Choroid plexus epithelial cell (primary cell): ENCODE results near the gene GPR141.

Experiments
- DNase-seq: peaks from one replicate; pipeline ENCODE4 v3.0.0-alpha.2; 2010; ENCODE audit warnings: low read depth
- H3K4me3 ChIP-seq: 2 replicates; pipeline ENCODE4 v1.5.1; 2011; ENCODE audit warnings: low read depth, mild to moderate bottlenecking, control low read depth, low read length, moderate library complexity
- TF ChIP-seq, protein P1 (sequence below): conservative IDR thresholded peaks from 2 replicates; pipeline ENCODE4 v1.5.1; 2011; ENCODE audit warnings: low read depth, mild to moderate bottlenecking, control low read depth, inconsistent platforms, low read length, moderate library complexity

Gene GPR141

DNA sequence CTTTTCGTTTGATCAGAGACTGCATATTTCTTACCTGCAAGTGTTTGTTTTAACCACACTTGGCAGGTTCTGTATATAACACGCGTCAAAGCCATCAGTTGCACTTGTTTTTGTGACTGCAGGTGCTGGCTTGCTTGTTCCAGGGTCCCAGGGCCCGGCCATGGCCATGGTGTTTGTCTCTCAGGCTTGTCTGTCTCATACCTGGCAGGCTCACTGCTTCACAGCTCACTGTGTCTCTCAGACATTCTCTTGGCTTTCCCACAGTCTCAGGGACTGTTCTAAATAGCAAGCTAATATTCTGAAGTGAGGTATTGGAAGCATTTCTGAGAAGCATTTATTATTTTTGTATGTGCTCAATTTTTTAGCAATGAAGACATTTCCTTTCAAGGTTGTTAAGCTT lies 46.9 kb downstream of the GPR141 start:
- TF ChIP-seq, protein P1, sequence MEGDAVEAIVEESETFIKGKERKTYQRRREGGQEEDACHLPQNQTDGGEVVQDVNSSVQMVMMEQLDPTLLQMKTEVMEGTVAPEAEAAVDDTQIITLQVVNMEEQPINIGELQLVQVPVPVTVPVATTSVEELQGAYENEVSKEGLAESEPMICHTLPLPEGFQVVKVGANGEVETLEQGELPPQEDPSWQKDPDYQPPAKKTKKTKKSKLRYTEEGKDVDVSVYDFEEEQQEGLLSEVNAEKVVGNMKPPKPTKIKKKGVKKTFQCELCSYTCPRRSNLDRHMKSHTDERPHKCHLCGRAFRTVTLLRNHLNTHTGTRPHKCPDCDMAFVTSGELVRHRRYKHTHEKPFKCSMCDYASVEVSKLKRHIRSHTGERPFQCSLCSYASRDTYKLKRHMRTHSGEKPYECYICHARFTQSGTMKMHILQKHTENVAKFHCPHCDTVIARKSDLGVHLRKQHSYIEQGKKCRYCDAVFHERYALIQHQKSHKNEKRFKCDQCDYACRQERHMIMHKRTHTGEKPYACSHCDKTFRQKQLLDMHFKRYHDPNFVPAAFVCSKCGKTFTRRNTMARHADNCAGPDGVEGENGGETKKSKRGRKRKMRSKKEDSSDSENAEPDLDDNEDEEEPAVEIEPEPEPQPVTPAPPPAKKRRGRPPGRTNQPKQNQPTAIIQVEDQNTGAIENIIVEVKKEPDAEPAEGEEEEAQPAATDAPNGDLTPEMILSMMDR = no peak
- DNase-seq = no peak

DNA sequence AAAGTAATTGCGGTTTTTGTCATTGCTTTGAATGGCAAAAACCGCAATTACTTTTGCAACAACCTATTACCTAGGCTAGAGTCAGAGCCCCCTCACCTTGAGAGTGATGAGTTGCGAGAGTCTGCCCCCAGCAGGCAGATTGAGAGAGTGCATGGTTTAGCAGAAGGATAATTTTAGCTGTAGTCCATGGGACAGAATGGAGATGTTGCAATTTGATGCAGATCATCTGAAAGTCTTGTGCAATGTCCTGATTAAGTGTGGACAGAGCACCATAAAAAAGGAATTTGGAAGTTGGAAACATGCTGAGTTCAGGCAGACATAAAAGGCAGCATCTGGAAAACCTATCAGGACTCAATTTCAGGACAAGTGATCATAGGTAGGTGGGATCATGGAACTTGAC lies 48.7 kb downstream of the GPR141 start:
- DNase-seq = peak; percentile 1
- H3K4me3 ChIP-seq = no peak overlapping the region
- TF ChIP-seq, protein P1 = no peak

More for the DNA sequence above, 46.9 kb downstream of the GPR141 start:
- H3K4me3 ChIP-seq = no peak overlapping the region

DNA sequence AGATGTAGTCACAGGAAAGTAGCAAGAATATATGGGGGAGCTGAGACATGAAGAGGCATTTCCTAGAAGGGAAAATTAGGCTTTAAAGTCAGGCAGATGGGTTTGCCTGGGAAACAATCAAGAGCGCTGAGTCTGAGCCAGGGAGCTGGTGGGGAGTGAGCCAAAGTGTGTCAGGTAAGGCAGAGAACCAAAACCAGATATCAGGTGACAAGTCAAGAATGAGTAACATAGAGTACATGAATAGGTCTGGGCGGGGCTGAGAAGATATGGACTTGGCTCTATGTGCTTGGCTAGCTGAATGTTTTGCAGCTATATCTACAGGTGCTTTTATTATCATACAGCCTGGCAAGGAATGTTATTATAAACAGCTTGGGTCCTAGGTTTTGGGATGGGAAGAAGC lies 49.3 kb downstream of the GPR141 start:
- TF ChIP-seq, protein P1 = no peak
- H3K4me3 ChIP-seq = no peak overlapping the region
- no peak for DNase-seq

DNA sequence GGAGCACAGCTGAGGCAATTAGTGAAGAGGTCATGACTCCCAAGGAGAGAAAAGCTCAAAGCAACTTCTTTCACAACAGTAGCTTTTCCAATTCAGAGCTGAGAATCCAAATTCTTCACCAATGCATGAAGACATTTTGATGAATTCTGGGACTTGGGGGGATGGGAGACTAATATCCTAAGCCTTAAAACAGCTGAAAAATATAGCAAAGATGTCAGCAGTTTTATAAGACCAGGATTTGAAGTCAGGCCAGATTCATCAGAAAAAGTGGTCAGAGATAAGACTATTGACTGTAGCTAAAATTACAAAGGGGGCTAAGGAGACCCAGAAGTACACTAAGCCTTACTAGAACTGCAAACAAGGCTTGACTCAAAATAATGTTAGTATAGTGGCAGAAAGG lies 51.6 kb downstream of the GPR141 start:
- H3K4me3 ChIP-seq = no peak overlapping the region
- TF ChIP-seq, protein P1 = no peak
- no peak for DNase-seq

DNA sequence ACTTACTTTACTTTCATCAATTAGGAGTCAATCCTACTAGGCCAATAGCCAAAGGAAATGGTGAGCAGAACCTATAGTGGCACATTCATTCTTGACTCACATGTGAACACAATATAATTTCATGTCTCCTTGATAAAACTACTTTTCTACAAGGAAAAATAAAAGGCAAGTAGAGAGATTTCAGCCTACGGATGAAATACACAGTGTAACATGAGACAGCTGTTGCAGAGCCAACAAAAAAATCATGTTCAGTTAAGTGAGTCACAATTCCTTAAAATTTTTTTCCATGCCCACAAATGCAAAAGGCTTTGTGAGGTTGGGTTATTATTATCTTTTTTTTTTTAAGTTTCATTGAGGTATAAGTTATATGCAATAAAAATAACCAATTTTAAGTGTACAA lies 54.8 kb downstream of the GPR141 start:
- H3K4me3 ChIP-seq = no peak overlapping the region
- TF ChIP-seq, protein P1 = no peak
- no peak for DNase-seq

DNA sequence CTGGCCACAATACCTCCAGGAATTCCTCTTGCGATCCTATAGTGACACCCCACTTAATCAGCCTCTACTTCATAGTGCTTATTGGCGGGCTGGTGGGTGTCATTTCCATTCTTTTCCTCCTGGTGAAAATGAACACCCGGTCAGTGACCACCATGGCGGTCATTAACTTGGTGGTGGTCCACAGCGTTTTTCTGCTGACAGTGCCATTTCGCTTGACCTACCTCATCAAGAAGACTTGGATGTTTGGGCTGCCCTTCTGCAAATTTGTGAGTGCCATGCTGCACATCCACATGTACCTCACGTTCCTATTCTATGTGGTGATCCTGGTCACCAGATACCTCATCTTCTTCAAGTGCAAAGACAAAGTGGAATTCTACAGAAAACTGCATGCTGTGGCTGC lies 56.8 kb downstream of the GPR141 start:
- H3K4me3 ChIP-seq = no peak overlapping the region
- DNase-seq = no peak
- TF ChIP-seq, protein P1 = no peak

DNA sequence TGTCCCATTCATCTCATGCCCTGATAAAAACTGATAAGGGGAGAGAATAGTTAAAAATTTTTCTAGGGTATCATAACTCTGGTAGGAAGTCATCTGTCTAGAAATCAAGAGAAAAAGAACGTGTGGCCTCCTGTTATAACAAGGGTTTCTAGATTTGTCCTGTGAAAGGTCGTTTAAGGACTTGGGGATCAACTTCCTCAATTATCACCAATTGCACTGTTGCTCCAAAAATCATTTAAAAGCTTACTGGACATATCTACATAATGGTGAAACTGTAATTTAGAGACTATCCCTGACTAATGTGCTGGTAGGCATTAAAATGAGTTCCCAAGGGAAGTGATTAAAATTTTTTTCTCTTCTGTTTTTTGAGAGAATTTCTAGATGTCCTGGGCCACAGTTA lies 58.2 kb downstream of the GPR141 start:
- no peak for DNase-seq
- H3K4me3 ChIP-seq = no peak overlapping the region
- TF ChIP-seq, protein P1 = no peak
